Heart left ventricle (tissue), 16 donors: ENCODE measurements around the gene KIDINS220. TPM values are rescaled to one million over a fixed set of nuclear protein-coding genes. Genes with fewer than 3 reads are reported as not detected.

Source experiments
- ATAC-seq, 4 donors: fragments of 200-7000 bp; cut with Tn5 transposase; one replicate each; pipeline ENCODE4 v1.9.1; 2020 to 2022; ENCODE audit warnings: moderate library complexity in 4 of 4, mild to moderate bottlenecking in 3 of 4, moderate number of reproducible peaks in 1 of 4
- DNase-seq, 5 donors: peaks; one replicate each; pipeline ENCODE4 v3.0.0-alpha.2; 2020
- H3K27ac ChIP-seq, 12 donors: fragments of 200-600 bp; sonication (generic) in 4 of 12; one replicate each; pipeline versions ENCODE4 v1.5.0 to v1.8.0; 2016 to 2022; ENCODE audit warnings: mild to moderate bottlenecking in 2 of 12
- H3K27me3 ChIP-seq, 9 donors: fragments of 200-600 bp; sonication (generic) in 2 of 9; one replicate each; pipeline versions ENCODE4 v1.5.1 to v1.8.0; 2016 to 2022; ENCODE audit warnings: mild to moderate bottlenecking in 3 of 9
- H3K36me3 ChIP-seq, 9 donors: fragments of 200-600 bp; sonication (generic) in 2 of 9; one replicate each; pipeline versions ENCODE4 v1.5.0 to v1.8.0; 2018 to 2022; ENCODE audit warnings: mild to moderate bottlenecking in 2 of 9
- H3K4me1 ChIP-seq, 12 donors: fragments of 200-600 bp; sonication (generic) in 4 of 12; one replicate each; pipeline versions ENCODE4 v1.5.0 to v1.8.0; 2016 to 2022; ENCODE audit warnings: mild to moderate bottlenecking in 3 of 12
- H3K4me3 ChIP-seq, 12 donors: fragments of 200-600 bp; sonication (generic) in 4 of 12; one replicate each; pipeline versions ENCODE4 v1.5.0 to v1.8.0; 2017 to 2022; ENCODE audit warnings: mild to moderate bottlenecking in 9 of 12, moderate library complexity in 4 of 12
- H3K9me3 ChIP-seq, 12 donors: fragments of 200-600 bp; sonication (generic) in 4 of 12; one replicate each; pipeline versions ENCODE4 v1.5.0 to v1.8.0; 2016 to 2022; ENCODE audit warnings: mild to moderate bottlenecking in 1 of 12
- POLR2A ChIP-seq, 2 donors: fragments of 450-650 bp; IDR thresholded peaks; one replicate each; pipeline ENCODE4 v1.6.1; 2017; ENCODE audit warnings: antibody characterized with exemption in 2 of 2, mild to moderate bottlenecking in 2 of 2, moderate library complexity in 2 of 2
- WGBS, 4 donors: extraction: QIAGEN DNeasy Blood & Tissue Kit in 2 of 4; methylation state at CpG; one replicate each; pipeline versions ENCODE4 v1.1.5 to v1.1.7; 2013 to 2018; 5-methylcytosine and 5-hydroxymethylcytosine counted together
- intact Hi-C, 10 donors: fragments of 100-400 bp; cut with DNase I; formaldehyde crosslinking; loops; one replicate each; pipeline versions ENCODE4 v1.11.1 to v1.14.2; 2022
- polyA plus RNA-seq, 2 donors: library from polyadenylated mRNA; stranded (reverse); fragments of 200-250 nt; gene quantifications; one replicate each; pipeline ENCODE4 v1.2.3, GENCODE V29; 2013
- total RNA-seq, 9 donors: library from RNA; depleted of rRNA in 2 of 9; stranded (reverse); fragments of >200 nt in 2 of 9; fragmentation: NEBNext Ultra II Directional in 3 of 9; extraction: Animal tissue kit (Norgen Biotek cat#: 25700) in 3 of 9; gene quantifications; one replicate each; pipeline versions ENCODE4 v1.1.0 to v1.2.4, GENCODE V29; 2016 to 2023
- TF ChIP-seq, protein P1 (sequence below), 12 donors: fragments of 200-600 bp; sonication (generic) in 4 of 12; IDR thresholded peaks; one replicate each; pipeline versions ENCODE4 v1.5.0 to v1.8.0; 2018 to 2022; ENCODE audit warnings: antibody characterized with exemption in 12 of 12, mild to moderate bottlenecking in 5 of 12
- donor health status: ischemic (EF 13 %, LVEDD 7.1; RV severe dilation, severe dysfunction).
- donor health status: healthy with polysubstance abuse.
- donor health status: DM: no; HTN: yes; CAD: no.
- donor health status: DM: no; HTN: no; CAD: no.
- donor health status: ischemic (EF 25% LVEDD 6.9; RV normal size, moderate dysfunction).
- donor health status: ischemic (EF 25% LVEDD 5.7; RV mildly dilated, moderate dysfunction).
- donor health status: healthy.
- donor health status: DM: yes; HTN: yes; CAD: no.
- donor health status: ischemic (EF 35%, LVEDD 5.7; RV mildly dilated, moderate dysfunction).
- donor health status: nonischemic (EF 11% LVEDD 7.7; RV severe dilation, severe dysfunction).
- donor health status: DM: yes; HTN: yes; CAD: no.
- donor health status: PGD.
- donor health status: ischemic (EF 29% LVEDD 5.4; RV normal size, mild dysfunction).
- donor health status: nonischemic (EF 23%, LVEDD 6.1; RV moderate dilation, normal function).

Gene KIDINS220
- total and polyA plus RNA-seq, 11 donors = 22.7 to 108 (median 74.5) TPM

DNA sequence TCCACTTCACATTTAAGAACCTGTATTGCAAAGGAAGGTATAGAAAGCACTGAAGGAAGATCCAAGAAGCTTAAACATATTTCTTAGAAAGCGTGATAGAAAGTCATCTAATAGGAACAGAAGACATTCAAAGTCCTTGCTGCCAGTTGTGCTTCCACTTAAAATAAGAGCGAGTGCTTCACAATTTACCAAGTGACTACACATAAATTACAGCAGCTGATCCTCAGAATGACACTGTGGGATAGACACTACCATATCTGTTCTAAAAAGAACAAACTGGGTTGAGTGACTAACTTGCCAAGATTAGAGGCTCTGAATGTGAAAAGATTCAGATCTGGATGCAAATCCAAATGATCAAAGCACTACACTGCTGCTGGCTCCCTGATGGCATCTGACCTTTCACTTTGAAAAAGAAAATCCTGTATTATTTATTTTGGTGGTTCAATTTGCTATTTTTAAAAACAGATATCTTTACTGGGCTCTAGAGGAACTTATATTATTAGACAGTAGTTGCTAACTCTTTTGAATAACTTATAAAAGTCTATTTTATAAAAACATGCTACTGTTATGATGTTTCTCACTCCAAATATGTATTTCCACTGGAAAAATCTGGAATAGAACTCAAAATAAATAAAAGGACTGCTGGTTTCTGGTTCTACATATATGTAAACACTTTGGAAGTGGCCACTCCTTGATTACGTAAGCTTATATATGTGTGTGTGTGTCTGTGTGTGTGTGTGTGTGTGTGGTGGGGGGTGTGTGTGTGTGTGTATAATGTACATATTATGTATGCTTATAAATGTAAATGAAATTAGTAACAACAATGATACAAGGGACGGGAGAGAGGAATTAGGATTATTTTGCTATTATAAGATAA lies 57.4 kb downstream of the KIDINS220 start:
- Histone ChIP-seq H3K4me3 (no peak overlapping the region), H3K4me1 (peaks cover 0 to 16% (median 0%) of the 10 kb centered on the region in 12 donors), H3K9me3 (no peaks in the 10 kb centered on the region), H3K36me3 (peaks cover 0 to 91% (median 65%) of the 10 kb centered on the region in 9 donors), H3K27me3 (no peaks in the 10 kb centered on the region), H3K27ac (no peak overlapping the region)
- WGBS, 4 donors = 80 to 88% (median 82%) methylated on average over 4 of the region's 4 CpGs
- TF ChIP-seq POLR2A (IDR thresholded peaks at IDR 0.05) = no peak
- TF ChIP-seq, protein P1, sequence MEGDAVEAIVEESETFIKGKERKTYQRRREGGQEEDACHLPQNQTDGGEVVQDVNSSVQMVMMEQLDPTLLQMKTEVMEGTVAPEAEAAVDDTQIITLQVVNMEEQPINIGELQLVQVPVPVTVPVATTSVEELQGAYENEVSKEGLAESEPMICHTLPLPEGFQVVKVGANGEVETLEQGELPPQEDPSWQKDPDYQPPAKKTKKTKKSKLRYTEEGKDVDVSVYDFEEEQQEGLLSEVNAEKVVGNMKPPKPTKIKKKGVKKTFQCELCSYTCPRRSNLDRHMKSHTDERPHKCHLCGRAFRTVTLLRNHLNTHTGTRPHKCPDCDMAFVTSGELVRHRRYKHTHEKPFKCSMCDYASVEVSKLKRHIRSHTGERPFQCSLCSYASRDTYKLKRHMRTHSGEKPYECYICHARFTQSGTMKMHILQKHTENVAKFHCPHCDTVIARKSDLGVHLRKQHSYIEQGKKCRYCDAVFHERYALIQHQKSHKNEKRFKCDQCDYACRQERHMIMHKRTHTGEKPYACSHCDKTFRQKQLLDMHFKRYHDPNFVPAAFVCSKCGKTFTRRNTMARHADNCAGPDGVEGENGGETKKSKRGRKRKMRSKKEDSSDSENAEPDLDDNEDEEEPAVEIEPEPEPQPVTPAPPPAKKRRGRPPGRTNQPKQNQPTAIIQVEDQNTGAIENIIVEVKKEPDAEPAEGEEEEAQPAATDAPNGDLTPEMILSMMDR (IDR thresholded peaks at IDR 0.05) = no peak
- ATAC-seq = peak in 1 of 4 donors; percentile 36
- DNase-seq = no peak
- intact Hi-C loops = no loop called here

DNA sequence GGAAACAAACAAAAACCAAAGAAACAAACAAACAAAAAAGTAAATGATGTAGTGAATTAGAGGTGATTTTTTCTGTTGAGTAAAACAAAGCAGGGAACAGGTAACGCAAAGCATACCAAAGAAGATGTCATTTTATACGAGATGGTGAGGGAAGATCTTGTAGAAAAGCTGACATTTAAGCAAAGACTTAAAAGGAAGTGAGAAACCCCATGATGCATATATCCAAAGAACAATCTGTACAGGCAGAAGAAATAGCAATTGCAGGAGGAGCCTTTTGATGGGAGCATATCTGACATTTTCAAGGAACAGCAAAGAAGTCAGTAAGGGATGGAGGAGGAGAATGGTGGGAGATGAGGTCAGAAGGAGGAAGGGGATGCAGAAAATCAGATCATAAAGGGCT lies 63.0 kb downstream of the KIDINS220 start:
- no peak for ATAC-seq
- no peak for DNase-seq
- intact Hi-C loops = no loop called here
- no peaks in the 10 kb centered on the region for H3K27me3 ChIP-seq
- 88 to 95% (median 94%) methylated on average over 2 of the region's 2 CpGs for WGBS, 4 donors
- H3K9me3 ChIP-seq = no peaks in the 10 kb centered on the region
- peaks cover 0 to 9% (median 0%) of the 10 kb centered on the region in 12 donors for H3K4me1 ChIP-seq
- H3K27ac ChIP-seq = no peak overlapping the region
- no peak for TF ChIP-seq POLR2A (IDR thresholded peaks at IDR 0.05)
- TF ChIP-seq, protein P1 (IDR thresholded peaks at IDR 0.05) = no peak
- H3K4me3 ChIP-seq = no peak overlapping the region
- peaks cover 0 to 97% (median 86%) of the 10 kb centered on the region in 9 donors for H3K36me3 ChIP-seq

DNA sequence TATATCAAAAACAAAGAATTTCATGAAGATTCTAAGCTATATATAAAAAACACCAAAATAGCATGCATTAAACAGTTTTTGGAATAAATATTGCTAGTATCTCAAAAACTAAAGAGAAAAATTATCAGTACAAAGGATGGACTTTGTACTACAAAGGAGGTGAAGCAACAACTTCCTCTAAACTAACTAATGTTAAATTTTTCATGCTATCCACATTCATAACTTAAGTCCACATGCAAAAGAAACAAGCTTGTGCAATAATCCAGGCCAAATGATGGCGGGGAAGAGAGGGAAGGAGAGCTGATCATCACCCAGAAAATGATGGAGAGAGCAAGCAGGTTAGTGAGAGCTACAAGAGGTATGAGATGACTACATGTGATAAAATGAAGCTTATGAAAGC lies 70.1 kb downstream of the KIDINS220 start:
- Histone ChIP-seq H3K4me3 (no peak overlapping the region), H3K4me1 (peaks cover 0 to 9% (median 0%) of the 10 kb centered on the region in 12 donors), H3K9me3 (no peaks in the 10 kb centered on the region), H3K27me3 (no peaks in the 10 kb centered on the region), H3K27ac (no peak overlapping the region), H3K36me3 (peaks cover 0 to 91% (median 59%) of the 10 kb centered on the region in 9 donors)
- no peak for ATAC-seq
- WGBS, 4 donors = 85 to 95% (median 88%) methylated on average over 1 of the region's 1 CpG
- no peak for TF ChIP-seq POLR2A (IDR thresholded peaks at IDR 0.05)
- TF ChIP-seq, protein P1 (IDR thresholded peaks at IDR 0.05) = no peak
- intact Hi-C loops = loop anchor here in 3 of 10 donors (10.0 kb wide), 2 partner anchors 1343 to 1563 kb away; no protein-coding TSS in a partner anchor
- no peak for DNase-seq

DNA sequence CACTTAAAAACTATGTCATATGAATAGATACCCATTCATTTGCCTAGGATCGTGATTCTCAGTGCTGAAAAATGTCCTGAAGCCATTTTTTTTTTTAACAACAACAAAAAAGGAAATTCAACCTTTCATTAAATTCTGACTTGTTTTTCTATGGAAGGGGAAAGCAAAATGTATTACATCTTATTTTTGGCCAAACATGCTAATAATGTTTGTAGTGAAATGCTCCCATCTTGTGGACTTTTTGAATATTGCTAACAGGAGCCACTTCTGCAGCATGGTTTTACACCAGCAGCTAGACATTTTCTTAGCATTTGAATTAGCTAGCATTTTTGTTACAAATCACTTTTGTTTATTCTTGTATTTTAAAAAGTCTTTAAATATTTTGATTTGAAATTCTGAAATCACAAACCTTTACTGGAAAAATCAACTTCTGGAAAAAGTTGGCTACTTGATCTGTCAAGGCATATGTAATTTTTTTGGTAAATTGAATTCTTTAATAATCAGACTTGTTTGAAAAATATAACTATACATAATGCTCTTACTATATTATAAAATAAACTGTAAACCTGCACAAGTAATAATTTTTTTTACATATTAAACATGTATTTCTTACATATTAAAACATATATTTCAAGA lies 75.8 kb downstream of the KIDINS220 start:
- ATAC-seq (no peak), DNase-seq (no peak)
- WGBS, 4 donors = 58 to 74% (median 71%) methylated on average over 1 of the region's 1 CpG
- Histone ChIP-seq H3K4me1 (peaks cover 0 to 5% (median 0%) of the 10 kb centered on the region in 12 donors), H3K36me3 (peaks cover 0 to 64% (median 38%) of the 10 kb centered on the region in 9 donors), H3K27ac (no peak overlapping the region), H3K27me3 (no peaks in the 10 kb centered on the region), H3K4me3 (no peak overlapping the region), H3K9me3 (peaks cover 0 to 3% (median 0%) of the 10 kb centered on the region in 12 donors)
- TF ChIP-seq, protein P1 (IDR thresholded peaks at IDR 0.05) = peak; percentile 11 to 65 (median 48)
- TF ChIP-seq POLR2A (IDR thresholded peaks at IDR 0.05) = no peak
- intact Hi-C loops = loop anchor here in 4 of 10 donors (5.0 to 10.0 kb wide), 3 partner anchors 1337 to 1559 kb away; no protein-coding TSS in a partner anchor
